ENCODE data around the gene THTPA. TPM values are rescaled to one million over a fixed set of nuclear protein-coding genes. Genes with fewer than 3 reads are reported as not detected.
"Not testable (repeated sequence)": the region's sequence is repeated elsewhere in the genome, so short reads cannot be mapped to it uniquely, and the experiment has no call there.

THTPA gene
- polyA plus RNA-seq, 4 donors = 13.6 to 20.7 (median 17.4) TPM

GRCh38 chr14:23608454-23608853 is 52.4 kb downstream of the THTPA start:
- DNase-seq (ENCODE audit: low read depth in 4 of 4, low spot score in 3 of 4) = no peak

- DNase-seq (ENCODE audit: low read depth in 4 of 4, low spot score in 3 of 4) = no peak
These were observed 52.9 kb downstream of the THTPA start for GRCh38 chr14:23609001-23609400.

- DNase-seq (ENCODE audit: low read depth in 4 of 4, low spot score in 3 of 4) = not testable (repeated sequence)
These were observed 53.5 kb downstream of the THTPA start for GRCh38 chr14:23609411-23610089.

Other genes with a start within 250 kb of the THTPA start
- gene BCL2L2, start 249.4 kb upstream of the THTPA start, polyA plus RNA-seq (ENCODE audit: insufficient read length in 4 of 4) = 10 to 100 TPM; 34.8 to 44.0 (median 39.3) TPM
- 100 to 1,000 TPM; 157 to 374 (median 252) TPM for gene PABPN1, start 234.8 kb upstream of the THTPA start, polyA plus RNA-seq (ENCODE audit: insufficient read length in 4 of 4)
- 10 to 100 TPM; 56.2 to 72.7 (median 58.1) TPM for gene SLC22A17, start 203.4 kb upstream of the THTPA start, polyA plus RNA-seq (ENCODE audit: insufficient read length in 4 of 4)
- 10 to 100 TPM; 35.4 to 66.8 (median 46.1) TPM for gene EFS, start 191.1 kb upstream of the THTPA start, polyA plus RNA-seq (ENCODE audit: insufficient read length in 4 of 4)
- gene IL25, start 183.5 kb upstream of the THTPA start, polyA plus RNA-seq (ENCODE audit: insufficient read length in 4 of 4) = not detected
- 1 to 10 TPM; 2.5 to 4.6 (median 3.4) TPM for gene CMTM5, start 179.2 kb upstream of the THTPA start, polyA plus RNA-seq (ENCODE audit: insufficient read length in 4 of 4)
- under 1 TPM; 0.16 to 0.27 (median 0.17) TPM for gene MYH6, start 148.0 kb upstream of the THTPA start, polyA plus RNA-seq (ENCODE audit: insufficient read length in 4 of 4)
- gene MYH7, start 120.6 kb upstream of the THTPA start, polyA plus RNA-seq (ENCODE audit: insufficient read length in 4 of 4) = under 1 TPM; 0.10 to 0.30 (median 0.21) TPM
- gene NGDN, start 86.6 kb upstream of the THTPA start, polyA plus RNA-seq (ENCODE audit: insufficient read length in 4 of 4) = 10 to 100 TPM; 50.3 to 70.5 (median 67.0) TPM
- 1 to 10 TPM; 2.1 to 9.1 (median 7.8) TPM for gene ZFHX2, start 4.5 kb upstream of the THTPA start, polyA plus RNA-seq (ENCODE audit: insufficient read length in 4 of 4)
- gene AP1G2, start 11.5 kb downstream of the THTPA start, polyA plus RNA-seq (ENCODE audit: insufficient read length in 4 of 4) = 100 to 1,000 TPM in 1 of 4 donors, 10 to 100 TPM in 3; 47.5 to 119 (median 73.7) TPM
- 10 to 100 TPM in 2 of 4 donors, 1 to 10 TPM in 2; 9.5 to 18.9 (median 11.1) TPM for gene JPH4, start 22.5 kb downstream of the THTPA start, polyA plus RNA-seq (ENCODE audit: insufficient read length in 4 of 4)
- 100 to 1,000 TPM in 1 of 4 donors, 10 to 100 TPM in 2, 1 to 10 TPM in 1; 2.0 to 121 (median 57.1) TPM for gene DHRS2, start 80.1 kb downstream of the THTPA start, polyA plus RNA-seq (ENCODE audit: insufficient read length in 4 of 4)